SK-N-SH treated with all-trans-retinoic acid at 6 μM for 48 hours (cell line): ENCODE results near the gene RESP18.

ENCODE experiments used
- ATAC-seq: fragments of 200-7000 bp; cut with Tn5 transposase; 3 replicates; pipeline ENCODE4 v1.9.1; 2020; ENCODE audit warnings: mild to moderate bottlenecking, moderate library complexity
- ARNTL ChIP-seq: fragments of 450-650 bp; formaldehyde crosslinking; IDR thresholded peaks from 2 replicates; pipeline ENCODE4 v1.5.0; 2020; ENCODE audit warnings: low read depth, mild to moderate bottlenecking, moderate library complexity, borderline replicate concordance
- BACH2 ChIP-seq: fragments of 250-450 bp; sonication (Bioruptor Pico); IDR thresholded peaks from 2 replicates; pipeline ENCODE4 v1.9.0; 2021; ENCODE audit warnings: mild to moderate bottlenecking, borderline replicate concordance
- ESRRG ChIP-seq: fragments of 250-450 bp; sonication (Bioruptor Pico); IDR thresholded peaks from 2 replicates; pipeline ENCODE4 v1.6.1; 2021; ENCODE audit warnings: mild to moderate bottlenecking
- GLIS3 ChIP-seq: fragments of 250-450 bp; sonication (Bioruptor Pico); IDR thresholded peaks from 2 replicates; pipeline ENCODE4 v1.5.0; 2020; ENCODE audit warnings: mild to moderate bottlenecking, moderate library complexity
- ISL1 ChIP-seq: fragments of 250-450 bp; sonication (Bioruptor Pico); IDR thresholded peaks from 2 replicates; pipeline ENCODE4 v2.1.2; 2022; ENCODE audit warnings: mild to moderate bottlenecking, moderate library complexity
- OSR1 ChIP-seq: fragments of 250-450 bp; sonication (Bioruptor Pico); IDR thresholded peaks from 2 replicates; pipeline ENCODE4 v1.8.0; 2022; ENCODE audit warnings: moderate library complexity, mild to moderate bottlenecking, inconsistent platforms
- PATZ1 ChIP-seq: fragments of 250-450 bp; sonication (Bioruptor Pico); IDR thresholded peaks from 2 replicates; pipeline ENCODE4 v1.8.0; 2020; ENCODE audit warnings: mild to moderate bottlenecking, moderate library complexity, borderline replicate concordance
- PPARA ChIP-seq: fragments of 250-450 bp; sonication (Bioruptor Pico); IDR thresholded peaks from 2 replicates; pipeline ENCODE4 v1.5.0; 2020; ENCODE audit warnings: mild to moderate bottlenecking, borderline replicate concordance
- RARB ChIP-seq: fragments of 250-450 bp; sonication (Bioruptor Pico); IDR thresholded peaks from 2 replicates; pipeline ENCODE4 v1.8.0; 2021; ENCODE audit warnings: mild to moderate bottlenecking, moderate library complexity
- SNAI2 ChIP-seq: fragments of 250-450 bp; sonication (Bioruptor Pico); IDR thresholded peaks from 2 replicates; pipeline ENCODE4 v1.5.0; 2020; ENCODE audit warnings: mild to moderate bottlenecking, moderate library complexity
- TCF4 ChIP-seq: fragments of 250-450 bp; sonication (Bioruptor Pico); IDR thresholded peaks from 2 replicates; pipeline ENCODE4 v1.8.0; 2021; ENCODE audit warnings: mild to moderate bottlenecking, moderate library complexity, borderline replicate concordance
- TOX ChIP-seq: fragments of 250-450 bp; sonication (Bioruptor Pico); IDR thresholded peaks from 2 replicates; pipeline ENCODE4 v1.8.0; 2021; ENCODE audit warnings: mild to moderate bottlenecking, moderate library complexity, borderline replicate concordance
- ZC3H10 ChIP-seq: fragments of 250-450 bp; sonication (Bioruptor Pico); IDR thresholded peaks from 2 replicates; pipeline ENCODE4 v1.5.1; 2021; ENCODE audit warnings: mild to moderate bottlenecking, moderate library complexity
- ZFP3 ChIP-seq: fragments of 250-450 bp; sonication (Bioruptor Pico); IDR thresholded peaks from 2 replicates; pipeline ENCODE4 v1.5.0; 2020; ENCODE audit warnings: mild to moderate bottlenecking, moderate library complexity
- ZFP30 ChIP-seq: fragments of 450-650 bp; formaldehyde crosslinking; IDR thresholded peaks from 2 replicates; pipeline ENCODE4 v1.5.0; 2022; ENCODE audit warnings: mild to moderate bottlenecking, moderate library complexity
- ZNF70 ChIP-seq: fragments of 450-650 bp; formaldehyde crosslinking; IDR thresholded peaks from 2 replicates; pipeline ENCODE4 v1.5.0; 2020; ENCODE audit warnings: mild to moderate bottlenecking, moderate library complexity
- TF ChIP-seq, protein P1 (sequence below): fragments of 250-450 bp; sonication (Bioruptor Pico); IDR thresholded peaks from 2 replicates; pipeline ENCODE4 v1.5.1; 2020; ENCODE audit warnings: low read depth, mild to moderate bottlenecking, moderate library complexity
- TF ChIP-seq, protein P2 (sequence below): fragments of 250-450 bp; sonication (Bioruptor Pico); IDR thresholded peaks from 2 replicates; pipeline ENCODE4 v1.5.1; 2021; ENCODE audit warnings: mild to moderate bottlenecking, moderate library complexity
- TF ChIP-seq, protein P3 (sequence below): fragments of 250-450 bp; sonication (Bioruptor Pico); IDR thresholded peaks from 2 replicates; pipeline ENCODE4 v1.8.0; 2021; ENCODE audit warnings: low read depth, mild to moderate bottlenecking, moderate library complexity, borderline replicate concordance
- TF ChIP-seq, protein P4 (sequence below): fragments of 250-450 bp; sonication (Bioruptor Pico); IDR thresholded peaks from 2 replicates; pipeline ENCODE4 v1.5.0; 2020; ENCODE audit warnings: mild to moderate bottlenecking, moderate library complexity

RESP18 gene

GRCh38 chr2:219296631-219297391 lies 35.7 kb downstream of the RESP18 start:
- TF ChIP-seq TOX (CRISPR knock-in tag) = no peak
- TF ChIP-seq, all 23 proteins: peak for 0
- no peak for ATAC-seq

- TF ChIP-seq GLIS3 (CRISPR knock-in tag) (no peak), TCF4 (CRISPR knock-in tag) (no peak), PPARA (no peak), BACH2 (CRISPR knock-in tag) (no peak), TOX (CRISPR knock-in tag) (no peak), ESRRG (CRISPR knock-in tag) (no peak), ISL1 (CRISPR knock-in tag) (no peak), ZFP3 (CRISPR knock-in tag) (no peak), OSR1 (CRISPR knock-in tag) (no peak), ZC3H10 (CRISPR knock-in tag) (no peak), PATZ1 (CRISPR knock-in tag) (no peak), ARNTL (CRISPR knock-in tag) (no peak), ZFP30 (CRISPR knock-in tag) (no peak), ZNF70 (CRISPR knock-in tag) (no peak), SNAI2 (no peak), RARB (CRISPR knock-in tag) (no peak)
- TF ChIP-seq, protein P1, sequence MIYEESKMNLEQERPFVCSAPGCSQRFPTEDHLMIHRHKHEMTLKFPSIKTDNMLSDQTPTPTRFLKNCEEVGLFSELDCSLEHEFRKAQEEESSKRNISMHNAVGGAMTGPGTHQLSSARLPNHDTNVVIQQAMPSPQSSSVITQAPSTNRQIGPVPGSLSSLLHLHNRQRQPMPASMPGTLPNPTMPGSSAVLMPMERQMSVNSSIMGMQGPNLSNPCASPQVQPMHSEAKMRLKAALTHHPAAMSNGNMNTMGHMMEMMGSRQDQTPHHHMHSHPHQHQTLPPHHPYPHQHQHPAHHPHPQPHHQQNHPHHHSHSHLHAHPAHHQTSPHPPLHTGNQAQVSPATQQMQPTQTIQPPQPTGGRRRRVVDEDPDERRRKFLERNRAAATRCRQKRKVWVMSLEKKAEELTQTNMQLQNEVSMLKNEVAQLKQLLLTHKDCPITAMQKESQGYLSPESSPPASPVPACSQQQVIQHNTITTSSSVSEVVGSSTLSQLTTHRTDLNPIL (CRISPR knock-in tag) = no peak
- TF ChIP-seq, protein P2, sequence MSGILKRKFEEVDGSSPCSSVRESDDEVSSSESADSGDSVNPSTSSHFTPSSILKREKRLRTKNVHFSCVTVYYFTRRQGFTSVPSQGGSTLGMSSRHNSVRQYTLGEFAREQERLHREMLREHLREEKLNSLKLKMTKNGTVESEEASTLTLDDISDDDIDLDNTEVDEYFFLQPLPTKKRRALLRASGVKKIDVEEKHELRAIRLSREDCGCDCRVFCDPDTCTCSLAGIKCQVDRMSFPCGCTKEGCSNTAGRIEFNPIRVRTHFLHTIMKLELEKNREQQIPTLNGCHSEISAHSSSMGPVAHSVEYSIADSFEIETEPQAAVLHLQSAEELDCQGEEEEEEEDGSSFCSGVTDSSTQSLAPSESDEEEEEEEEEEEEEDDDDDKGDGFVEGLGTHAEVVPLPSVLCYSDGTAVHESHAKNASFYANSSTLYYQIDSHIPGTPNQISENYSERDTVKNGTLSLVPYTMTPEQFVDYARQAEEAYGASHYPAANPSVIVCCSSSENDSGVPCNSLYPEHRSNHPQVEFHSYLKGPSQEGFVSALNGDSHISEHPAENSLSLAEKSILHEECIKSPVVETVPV (CRISPR knock-in tag) = no peak
- TF ChIP-seq, protein P3, sequence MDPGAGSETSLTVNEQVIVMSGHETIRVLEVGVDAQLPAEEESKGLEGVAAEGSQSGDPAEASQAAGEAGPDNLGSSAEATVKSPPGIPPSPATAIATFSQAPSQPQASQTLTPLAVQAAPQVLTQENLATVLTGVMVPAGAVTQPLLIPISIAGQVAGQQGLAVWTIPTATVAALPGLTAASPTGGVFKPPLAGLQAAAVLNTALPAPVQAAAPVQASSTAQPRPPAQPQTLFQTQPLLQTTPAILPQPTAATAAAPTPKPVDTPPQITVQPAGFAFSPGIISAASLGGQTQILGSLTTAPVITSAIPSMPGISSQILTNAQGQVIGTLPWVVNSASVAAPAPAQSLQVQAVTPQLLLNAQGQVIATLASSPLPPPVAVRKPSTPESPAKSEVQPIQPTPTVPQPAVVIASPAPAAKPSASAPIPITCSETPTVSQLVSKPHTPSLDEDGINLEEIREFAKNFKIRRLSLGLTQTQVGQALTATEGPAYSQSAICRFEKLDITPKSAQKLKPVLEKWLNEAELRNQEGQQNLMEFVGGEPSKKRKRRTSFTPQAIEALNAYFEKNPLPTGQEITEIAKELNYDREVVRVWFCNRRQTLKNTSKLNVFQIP (CRISPR knock-in tag) = no peak
- TF ChIP-seq, protein P4, sequence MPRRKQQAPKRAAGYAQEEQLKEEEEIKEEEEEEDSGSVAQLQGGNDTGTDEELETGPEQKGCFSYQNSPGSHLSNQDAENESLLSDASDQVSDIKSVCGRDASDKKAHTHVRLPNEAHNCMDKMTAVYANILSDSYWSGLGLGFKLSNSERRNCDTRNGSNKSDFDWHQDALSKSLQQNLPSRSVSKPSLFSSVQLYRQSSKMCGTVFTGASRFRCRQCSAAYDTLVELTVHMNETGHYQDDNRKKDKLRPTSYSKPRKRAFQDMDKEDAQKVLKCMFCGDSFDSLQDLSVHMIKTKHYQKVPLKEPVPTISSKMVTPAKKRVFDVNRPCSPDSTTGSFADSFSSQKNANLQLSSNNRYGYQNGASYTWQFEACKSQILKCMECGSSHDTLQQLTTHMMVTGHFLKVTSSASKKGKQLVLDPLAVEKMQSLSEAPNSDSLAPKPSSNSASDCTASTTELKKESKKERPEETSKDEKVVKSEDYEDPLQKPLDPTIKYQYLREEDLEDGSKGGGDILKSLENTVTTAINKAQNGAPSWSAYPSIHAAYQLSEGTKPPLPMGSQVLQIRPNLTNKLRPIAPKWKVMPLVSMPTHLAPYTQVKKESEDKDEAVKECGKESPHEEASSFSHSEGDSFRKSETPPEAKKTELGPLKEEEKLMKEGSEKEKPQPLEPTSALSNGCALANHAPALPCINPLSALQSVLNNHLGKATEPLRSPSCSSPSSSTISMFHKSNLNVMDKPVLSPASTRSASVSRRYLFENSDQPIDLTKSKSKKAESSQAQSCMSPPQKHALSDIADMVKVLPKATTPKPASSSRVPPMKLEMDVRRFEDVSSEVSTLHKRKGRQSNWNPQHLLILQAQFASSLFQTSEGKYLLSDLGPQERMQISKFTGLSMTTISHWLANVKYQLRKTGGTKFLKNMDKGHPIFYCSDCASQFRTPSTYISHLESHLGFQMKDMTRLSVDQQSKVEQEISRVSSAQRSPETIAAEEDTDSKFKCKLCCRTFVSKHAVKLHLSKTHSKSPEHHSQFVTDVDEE (CRISPR knock-in tag) = no peak
- no peak for ATAC-seq
These were observed 36.4 kb downstream of the RESP18 start for GRCh38 chr2:219296142-219296541.
